Stimulated activated memory B cell treated with anti-CD40 and anti-IgM and Interleukin-4, amounts not matched to agents 10 μg/mL and 1 μg/mL and 100 μg/mL, for 72 hours (primary cell): ENCODE data around the gene KIF11.

Experiments
- ATAC-seq: fragments of 150-1000 bp; cut with Tn5 transposase; 2 replicates; pipeline ENCODE4 v1.10.0; 2021
- H3K27ac Mint-ChIP-seq: one replicate; pipeline ENCODE4 v1.8.0; 2022; ENCODE audit warnings: mild to moderate bottlenecking, mixed read lengths
- H3K27me3 Mint-ChIP-seq: one replicate; pipeline ENCODE4 v1.8.0; 2022; ENCODE audit warnings: mixed read lengths
- H3K36me3 Mint-ChIP-seq: one replicate; pipeline ENCODE4 v1.8.0; 2022; ENCODE audit warnings: mixed read lengths
- H3K4me1 Mint-ChIP-seq: one replicate; pipeline ENCODE4 v1.8.0; 2022; ENCODE audit warnings: mixed read lengths
- H3K4me3 Mint-ChIP-seq: one replicate; pipeline ENCODE4 v1.8.0; 2022; ENCODE audit warnings: mild to moderate bottlenecking, moderate library complexity, mixed read lengths
- H3K9me3 Mint-ChIP-seq: one replicate; pipeline ENCODE4 v1.8.0; 2022; ENCODE audit warnings: mixed read lengths

The KIF11 gene

GRCh38 chr10:92702301-92702916, 109.5 kb downstream of the KIF11 start:
- Mint-ChIP-seq H3K4me1 (peaks cover 40% of the 10 kb centered on the region), H3K36me3 (no peaks in the 10 kb centered on the region), H3K9me3 (no peaks in the 10 kb centered on the region), H3K27ac (peak overlapping the region; percentile 67), H3K27me3 (no peaks in the 10 kb centered on the region), H3K4me3 (peak overlapping the region; percentile 36)
- ATAC-seq, result peak; percentile 20
